ENCODE data around the gene MRPS10. TPM values are rescaled to one million over a fixed set of nuclear protein-coding genes. Genes with fewer than 3 reads are reported as not detected.

The MRPS10 gene
- total RNA-seq, 6 experiments from 2014 or later = 17.7 to 35.3 (median 20.1) TPM

- TF ChIP-seq POLR2A (IDR thresholded peaks at IDR 0.05) = no peak
- TF ChIP-seq, protein P1, sequence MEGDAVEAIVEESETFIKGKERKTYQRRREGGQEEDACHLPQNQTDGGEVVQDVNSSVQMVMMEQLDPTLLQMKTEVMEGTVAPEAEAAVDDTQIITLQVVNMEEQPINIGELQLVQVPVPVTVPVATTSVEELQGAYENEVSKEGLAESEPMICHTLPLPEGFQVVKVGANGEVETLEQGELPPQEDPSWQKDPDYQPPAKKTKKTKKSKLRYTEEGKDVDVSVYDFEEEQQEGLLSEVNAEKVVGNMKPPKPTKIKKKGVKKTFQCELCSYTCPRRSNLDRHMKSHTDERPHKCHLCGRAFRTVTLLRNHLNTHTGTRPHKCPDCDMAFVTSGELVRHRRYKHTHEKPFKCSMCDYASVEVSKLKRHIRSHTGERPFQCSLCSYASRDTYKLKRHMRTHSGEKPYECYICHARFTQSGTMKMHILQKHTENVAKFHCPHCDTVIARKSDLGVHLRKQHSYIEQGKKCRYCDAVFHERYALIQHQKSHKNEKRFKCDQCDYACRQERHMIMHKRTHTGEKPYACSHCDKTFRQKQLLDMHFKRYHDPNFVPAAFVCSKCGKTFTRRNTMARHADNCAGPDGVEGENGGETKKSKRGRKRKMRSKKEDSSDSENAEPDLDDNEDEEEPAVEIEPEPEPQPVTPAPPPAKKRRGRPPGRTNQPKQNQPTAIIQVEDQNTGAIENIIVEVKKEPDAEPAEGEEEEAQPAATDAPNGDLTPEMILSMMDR (IDR thresholded peaks at IDR 0.05) = no peak
- Histone ChIP-seq H3K4me3 (no peak overlapping the region), H3K36me3 (no peaks in the 10 kb centered on the region), H3K9me3 (no peaks in the 10 kb centered on the region), H3K4me1 (peaks cover 0 to 9% (median 0%) of the 10 kb centered on the region in 4 donors), H3K27me3 (no peaks in the 10 kb centered on the region), H3K27ac (no peak overlapping the region)
- intact Hi-C loops (cut with DNase I) = loop anchor here in 1 of 2 donors (10.0 kb wide), 1 partner anchor 62 kb away; no protein-coding TSS in a partner anchor
- 48% methylated on average over 3 of the region's 8 CpGs for WGBS (ENCODE audit: insufficient coverage, low coverage, low lambda C conversion rate, missing lambda C conversion rate)
- DNase-seq (peak in 1 of 3 donors; percentile 36), ATAC-seq (peak; percentile 60 to 89 (median 76))
These were observed 9.0 kb upstream of the MRPS10 start for GRCh38 chr6:42226645-42227143.

- H3K27ac ChIP-seq = no peak overlapping the region
- peak in 1 of 4 donors; percentile 17 for ATAC-seq
- no peak for TF ChIP-seq POLR2A (IDR thresholded peaks at IDR 0.05)
- TF ChIP-seq, protein P1 (IDR thresholded peaks at IDR 0.05) = no peak
These were observed 8.5 kb upstream of the MRPS10 start for GRCh38 chr6:42226161-42226611.

GRCh38 chr6:42225419-42225818, 7.8 kb upstream of the MRPS10 start:
- 51% methylated on average over 4 of the region's 4 CpGs for WGBS (ENCODE audit: insufficient coverage, low coverage, low lambda C conversion rate, missing lambda C conversion rate)
- Histone ChIP-seq H3K4me3 (no peak overlapping the region), H3K36me3 (no peaks in the 10 kb centered on the region), H3K27me3 (no peaks in the 10 kb centered on the region), H3K4me1 (peaks cover 0 to 9% (median 0%) of the 10 kb centered on the region in 4 donors), H3K27ac (no peak overlapping the region), H3K9me3 (no peaks in the 10 kb centered on the region)
- TF ChIP-seq POLR2A (IDR thresholded peaks at IDR 0.05) = no peak
- TF ChIP-seq, protein P1 (IDR thresholded peaks at IDR 0.05) = no peak
- intact Hi-C loops (cut with DNase I) = loop anchor here in 1 of 2 donors (10.0 kb wide), 1 partner anchor 61 kb away; no protein-coding TSS in a partner anchor
- ATAC-seq = no peak
- no peak for DNase-seq

More at GRCh38 chr6:42226161-42226611, 8.5 kb upstream of the MRPS10 start:
- intact Hi-C loops (cut with DNase I) = loop anchor here in 1 of 2 donors (10.0 kb wide), 1 partner anchor 61 kb away; no protein-coding TSS in a partner anchor
- no peaks in the 10 kb centered on the region for H3K27me3 ChIP-seq
- no peaks in the 10 kb centered on the region for H3K36me3 ChIP-seq
- no peaks in the 10 kb centered on the region for H3K9me3 ChIP-seq
- no peak overlapping the region for H3K4me3 ChIP-seq
- peaks cover 0 to 9% (median 0%) of the 10 kb centered on the region in 4 donors for H3K4me1 ChIP-seq
- no peak for DNase-seq
- 64% methylated on average over 3 of the region's 3 CpGs for WGBS (ENCODE audit: insufficient coverage, low coverage, low lambda C conversion rate, missing lambda C conversion rate)

GRCh38 chr6:42225029-42225339, 7.3 kb upstream of the MRPS10 start:
- H3K4me3 ChIP-seq = no peak overlapping the region
- TF ChIP-seq, protein P1 (IDR thresholded peaks at IDR 0.05) = no peak
- TF ChIP-seq POLR2A (IDR thresholded peaks at IDR 0.05) = no peak
- no peak overlapping the region for H3K27ac ChIP-seq
- DNase-seq (no peak), ATAC-seq (no peak)
- H3K36me3 ChIP-seq = no peaks in the 10 kb centered on the region
- no peaks in the 10 kb centered on the region for H3K27me3 ChIP-seq
- H3K9me3 ChIP-seq = no peaks in the 10 kb centered on the region
- intact Hi-C loops (cut with DNase I) = loop anchor here in 1 of 2 donors (10.0 kb wide), 1 partner anchor 60 kb away; no protein-coding TSS in a partner anchor
- peaks cover 0 to 9% (median 0%) of the 10 kb centered on the region in 4 donors for H3K4me1 ChIP-seq
